ENCODE data around the gene MED27.

DNA sequence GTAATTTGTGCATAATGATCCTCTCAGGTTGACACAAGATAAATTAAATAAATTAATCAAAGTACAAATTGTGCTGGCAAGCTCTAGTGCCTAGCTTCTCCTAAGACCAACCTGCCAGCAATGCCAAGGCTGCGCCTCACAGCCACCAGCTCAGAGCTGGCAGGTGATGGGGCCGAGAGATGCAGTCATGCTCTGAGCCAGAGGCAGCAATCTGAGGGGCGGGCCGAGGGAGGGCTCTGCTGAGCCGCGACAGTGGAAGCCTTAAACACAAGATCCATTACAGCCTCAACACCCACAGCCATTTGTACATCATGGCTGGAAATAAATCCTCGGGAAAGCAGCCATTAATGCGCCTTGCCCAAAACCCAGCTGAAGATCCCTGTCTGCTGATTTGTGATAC is 20.3 kb downstream of the MED27 start:
- no peak for TF ChIP-seq POLR2A (IDR thresholded peaks at IDR 0.05; ENCODE audit: extremely low read depth, insufficient read length)
- TF ChIP-seq, protein P1, sequence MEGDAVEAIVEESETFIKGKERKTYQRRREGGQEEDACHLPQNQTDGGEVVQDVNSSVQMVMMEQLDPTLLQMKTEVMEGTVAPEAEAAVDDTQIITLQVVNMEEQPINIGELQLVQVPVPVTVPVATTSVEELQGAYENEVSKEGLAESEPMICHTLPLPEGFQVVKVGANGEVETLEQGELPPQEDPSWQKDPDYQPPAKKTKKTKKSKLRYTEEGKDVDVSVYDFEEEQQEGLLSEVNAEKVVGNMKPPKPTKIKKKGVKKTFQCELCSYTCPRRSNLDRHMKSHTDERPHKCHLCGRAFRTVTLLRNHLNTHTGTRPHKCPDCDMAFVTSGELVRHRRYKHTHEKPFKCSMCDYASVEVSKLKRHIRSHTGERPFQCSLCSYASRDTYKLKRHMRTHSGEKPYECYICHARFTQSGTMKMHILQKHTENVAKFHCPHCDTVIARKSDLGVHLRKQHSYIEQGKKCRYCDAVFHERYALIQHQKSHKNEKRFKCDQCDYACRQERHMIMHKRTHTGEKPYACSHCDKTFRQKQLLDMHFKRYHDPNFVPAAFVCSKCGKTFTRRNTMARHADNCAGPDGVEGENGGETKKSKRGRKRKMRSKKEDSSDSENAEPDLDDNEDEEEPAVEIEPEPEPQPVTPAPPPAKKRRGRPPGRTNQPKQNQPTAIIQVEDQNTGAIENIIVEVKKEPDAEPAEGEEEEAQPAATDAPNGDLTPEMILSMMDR (IDR thresholded peaks at IDR 0.05; ENCODE audit: low read depth, low read length) = no peak
- TF ChIP-seq, protein P2, sequence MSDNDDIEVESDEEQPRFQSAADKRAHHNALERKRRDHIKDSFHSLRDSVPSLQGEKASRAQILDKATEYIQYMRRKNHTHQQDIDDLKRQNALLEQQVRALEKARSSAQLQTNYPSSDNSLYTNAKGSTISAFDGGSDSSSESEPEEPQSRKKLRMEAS (IDR thresholded peaks at IDR 0.05; ENCODE audit: low read depth, low read length) = no peak
